ENCODE measurements around the gene MTA1. TPM values are rescaled to one million over a fixed set of nuclear protein-coding genes. Genes with fewer than 3 reads are reported as not detected.

The MTA1 gene
- total and polyA plus RNA-seq, 10 of the 15 experiments (the other 5 are each of a cell fraction or from before 2014, with no cell fraction given) = 0.14 to 162 (median 30.6) TPM

GRCh38 chr14:105450864-105451720 is 31.5 kb downstream of the MTA1 start (continued):
- TF ChIP-seq CHD2 (IDR thresholded peaks at IDR 0.05; ENCODE audit: borderline replicate concordance, low read depth, low read length) (no peak), NR2C1 (IDR thresholded peaks at IDR 0.05) (no peak)

GRCh38 chr14:105452963-105453362 is 33.3 kb downstream of the MTA1 start:
- no TSS peak for BruUV-seq (replicated peaks)
- Histone ChIP-seq H3K4me1 (ENCODE audit: control insufficient read depth, insufficient read depth, low read length) (no peaks in the 10 kb centered on the region), H3K4me3 (no peak overlapping the region), H2AFZ (ENCODE audit: control insufficient read depth, low read depth, low read length) (no peak overlapping the region), H3K27me3 (replicated peaks in 1 of 2; ENCODE audit: control insufficient read depth in 2 of 2, insufficient read depth in 2 of 2, low read length in 1 of 2) (no peaks in the 10 kb centered on the region), H3K79me2 (ENCODE audit: control insufficient read depth, insufficient read depth, low read length) (no peaks in the 10 kb centered on the region), H3K36me3 (ENCODE audit: control insufficient read depth in 2 of 2, insufficient read depth in 2 of 2, low read length in 1 of 2) (peaks cover 3 to 41% of the 10 kb centered on the region in 2 experiments; a peak in 3 of 4 replicates), H3K9ac (ENCODE audit: control insufficient read depth, insufficient read depth, low read length) (no peak overlapping the region), H4K20me1 (ENCODE audit: control insufficient read depth, insufficient read depth) (no peaks in the 10 kb centered on the region; the same call in 1 of the 2 replicates), H3K4me2 (ENCODE audit: control insufficient read depth, insufficient read depth) (no peak overlapping the region), H3K27ac (ENCODE audit: control insufficient read depth, insufficient read depth) (no peak overlapping the region), H3K9me3 (replicated peaks; ENCODE audit: control insufficient read depth, insufficient read depth, low read length) (no peaks in the 10 kb centered on the region)
- 90% methylated on average over 13 of the region's 14 CpGs for WGBS (ENCODE audit: insufficient coverage, insufficient replicate concordance, low lambda C conversion rate, missing lambda C conversion rate)
- ChIA-PET RAD21 (ENCODE audit: unreplicated experiment) (no interaction called here), SMC1A (ENCODE audit: uncharacterized antibody, unreplicated experiment) (no interaction called here), CTCF (interaction anchor here (1.0 kb wide), 1 partner anchor 28 kb away, joined by 3 read pairs; no protein-coding TSS in a partner anchor), POLR2A (no interaction called here)
- TF ChIP-seq ZNF274 (IDR thresholded peaks at IDR 0.05; ENCODE audit: insufficient read depth, insufficient read length) (no peak), IKZF1 (conservative IDR thresholded peaks at IDR 0.05) (no peak)
- in situ Hi-C loops (cut with MboI) (no loop called here), intact Hi-C loops (cut with micrococcal nuclease; ENCODE audit: unreplicated experiment) (no loop called here)
- ATAC-seq = no peak
- DNase-seq (ENCODE audit: low read depth, low spot score) = no peak
- no peak for FAIRE-seq

- Histone ChIP-seq H3K36me3 (ENCODE audit: control insufficient read depth in 2 of 2, insufficient read depth in 2 of 2, low read length in 1 of 2) (peaks cover 3 to 42% of the 10 kb centered on the region in 2 experiments; a peak in 3 of 4 replicates), H3K4me1 (ENCODE audit: control insufficient read depth, insufficient read depth, low read length) (no peaks in the 10 kb centered on the region), H3K9ac (ENCODE audit: control insufficient read depth, insufficient read depth, low read length) (no peak overlapping the region), H4K20me1 (ENCODE audit: control insufficient read depth, insufficient read depth) (no peaks in the 10 kb centered on the region; the same call in 1 of the 2 replicates), H3K27ac (ENCODE audit: control insufficient read depth, insufficient read depth) (no peak overlapping the region), H3K4me3 (no peak overlapping the region), H3K9me3 (replicated peaks; ENCODE audit: control insufficient read depth, insufficient read depth, low read length) (no peaks in the 10 kb centered on the region), H3K79me2 (ENCODE audit: control insufficient read depth, insufficient read depth, low read length) (no peaks in the 10 kb centered on the region), H3K27me3 (replicated peaks in 1 of 2; ENCODE audit: control insufficient read depth in 2 of 2, insufficient read depth in 2 of 2, low read length in 1 of 2) (no peaks in the 10 kb centered on the region), H3K4me2 (ENCODE audit: control insufficient read depth, insufficient read depth) (no peak overlapping the region), H2AFZ (ENCODE audit: control insufficient read depth, low read depth, low read length) (no peak overlapping the region)
- ChIA-PET POLR2A (no interaction called here), RAD21 (ENCODE audit: unreplicated experiment) (no interaction called here), CTCF (interaction anchor here (1.0 kb wide), 1 partner anchor 27 kb away, joined by 3 read pairs; no protein-coding TSS in a partner anchor), SMC1A (ENCODE audit: uncharacterized antibody, unreplicated experiment) (no interaction called here)
- WGBS (ENCODE audit: insufficient coverage, insufficient replicate concordance, low lambda C conversion rate, missing lambda C conversion rate) = 87% methylated on average over 14 of the region's 14 CpGs
- in situ Hi-C loops (cut with MboI) = no loop called here
- no TSS peak for BruUV-seq (replicated peaks)
- TF ChIP-seq ATF2 (IDR thresholded peaks at IDR 0.05; ENCODE audit: low read length) (no peak), SMARCA5 (IDR thresholded peaks at IDR 0.05) (no peak), IRF5 (IDR thresholded peaks at IDR 0.05; ENCODE audit: borderline replicate concordance) (no peak), WRNIP1 (IDR thresholded peaks at IDR 0.05; ENCODE audit: borderline replicate concordance, low read depth, low read length) (no peak), EZH2 (IDR thresholded peaks at IDR 0.05; ENCODE audit: borderline replicate concordance, control insufficient read depth, low read depth, low read length) (no peak), SUZ12 (IDR thresholded peaks at IDR 0.05; ENCODE audit: unreplicated experiment) (no peak), MLLT1 (IDR thresholded peaks at IDR 0.05) (no peak)
- no peak for DNase-seq (ENCODE audit: low read depth, low spot score)
- FAIRE-seq = no peak
- ATAC-seq = no peak
- intact Hi-C loops (cut with micrococcal nuclease; ENCODE audit: unreplicated experiment) = no loop called here
Observed at GRCh38 chr14:105453847-105454246, 34.2 kb downstream of the MTA1 start.
